Measurements from ENCODE around the gene ENTPD6.

DNA sequence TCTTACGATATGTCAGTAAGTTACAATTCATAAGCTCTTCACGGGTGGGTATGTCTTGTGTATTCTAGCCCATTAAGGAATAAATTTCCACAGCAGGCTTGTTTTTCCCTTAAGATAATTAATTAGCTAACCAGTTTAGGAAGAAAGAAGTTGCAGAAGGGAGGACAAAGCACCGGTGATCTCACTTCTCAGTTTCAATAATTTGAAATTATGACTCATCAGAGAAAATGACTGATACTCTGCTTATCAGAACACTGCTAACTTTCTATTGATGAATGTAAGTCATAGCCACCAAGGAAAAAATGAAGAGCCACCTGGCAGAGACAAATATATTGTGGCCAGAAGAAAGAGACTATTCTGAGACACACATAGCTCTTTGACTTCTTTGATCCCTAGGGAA is 35.0 kb upstream of the ENTPD6 start:
- TF ChIP-seq, protein P1, sequence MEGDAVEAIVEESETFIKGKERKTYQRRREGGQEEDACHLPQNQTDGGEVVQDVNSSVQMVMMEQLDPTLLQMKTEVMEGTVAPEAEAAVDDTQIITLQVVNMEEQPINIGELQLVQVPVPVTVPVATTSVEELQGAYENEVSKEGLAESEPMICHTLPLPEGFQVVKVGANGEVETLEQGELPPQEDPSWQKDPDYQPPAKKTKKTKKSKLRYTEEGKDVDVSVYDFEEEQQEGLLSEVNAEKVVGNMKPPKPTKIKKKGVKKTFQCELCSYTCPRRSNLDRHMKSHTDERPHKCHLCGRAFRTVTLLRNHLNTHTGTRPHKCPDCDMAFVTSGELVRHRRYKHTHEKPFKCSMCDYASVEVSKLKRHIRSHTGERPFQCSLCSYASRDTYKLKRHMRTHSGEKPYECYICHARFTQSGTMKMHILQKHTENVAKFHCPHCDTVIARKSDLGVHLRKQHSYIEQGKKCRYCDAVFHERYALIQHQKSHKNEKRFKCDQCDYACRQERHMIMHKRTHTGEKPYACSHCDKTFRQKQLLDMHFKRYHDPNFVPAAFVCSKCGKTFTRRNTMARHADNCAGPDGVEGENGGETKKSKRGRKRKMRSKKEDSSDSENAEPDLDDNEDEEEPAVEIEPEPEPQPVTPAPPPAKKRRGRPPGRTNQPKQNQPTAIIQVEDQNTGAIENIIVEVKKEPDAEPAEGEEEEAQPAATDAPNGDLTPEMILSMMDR (conservative IDR thresholded peaks at IDR 0.05; ENCODE audit: low read depth, low read length): no peak
- TF ChIP-seq EZH2 (IDR thresholded peaks at IDR 0.05; ENCODE audit: low read length, unreplicated experiment): no peak
- TF ChIP-seq EZH2phosphoT487 (IDR thresholded peaks at IDR 0.05; ENCODE audit: borderline replicate concordance, low read length): no peak
